Measurements from ENCODE around the gene RND1. TPM values are rescaled to one million over a fixed set of nuclear protein-coding genes. Genes with fewer than 3 reads are reported as not detected.
"Not testable (repeated sequence)": the region's sequence is repeated elsewhere in the genome, so short reads cannot be mapped to it uniquely, and the experiment has no call there.

The RND1 gene
- polyA plus RNA-seq, 3 donors: 0.40 to 0.49 TPM; not detected in 1

GRCh38 chr12:48851883-48852733 is 13.6 kb downstream of the RND1 start, which contains the start of gene DDX23:
TSS of gene DDX23 (minus strand) at chr12:48852163. CDS start at chr12:48845782, 6,381 bp downstream.
- Histone ChIP-seq H3K4me2 (replicated peaks; ENCODE audit: extremely low read depth, low read length, poor library complexity, severe bottlenecking) (peak within 1 kb of the TSS; percentile 90), H3K4me1 (ENCODE audit: control insufficient read depth in 1 of 2, insufficient read depth in 2 of 2, low read length in 2 of 2) (peaks cover 17 to 27% of the 10 kb centered on the region in 2 donors), H3K79me2 (ENCODE audit: insufficient read depth, low read length) (peaks cover 49% of the 10 kb centered on the region), H3K9me3 (replicated peaks in 1 of 2; ENCODE audit: control insufficient read depth in 1 of 2, insufficient read depth in 1 of 2, low read length in 2 of 2) (no peaks in the 10 kb centered on the region), H3K4me3 (replicated peaks in 1 of 3; ENCODE audit: low read depth in 2 of 3, low read length in 3 of 3) (peak within 1 kb of the TSS; percentile 75 to 98 (median 97)), H3K27me3 (ENCODE audit: control insufficient read depth in 2 of 2, insufficient read depth in 2 of 2, low read length in 2 of 2) (no peaks in the 10 kb centered on the region), H3K36me3 (replicated peaks in 1 of 2; ENCODE audit: control insufficient read depth in 1 of 2, insufficient read depth in 2 of 2, low read length in 2 of 2) (peaks cover 2% of the 10 kb centered on the region in 2 donors), H4K20me1 (ENCODE audit: insufficient read depth, low read length) (peaks cover 19% of the 10 kb centered on the region), H2AFZ (ENCODE audit: insufficient read depth, low read depth, low read length, poor library complexity, severe bottlenecking) (peak within 1 kb of the TSS; percentile 92), H3K27ac (ENCODE audit: low read depth in 1 of 2, low read length in 2 of 2) (peak within 1 kb of the TSS; percentile 76 to 92), H3K9ac (ENCODE audit: insufficient read depth, low read length, poor library complexity, severe bottlenecking) (peak within 1 kb of the TSS; percentile 92)
- H3K4me1 Mint-ChIP-seq: peaks cover 23% of the 10 kb centered on the region
- H3K36me3 Mint-ChIP-seq: peaks cover under 1 to 14% of the 10 kb centered on the region in 2 donors
- WGBS (ENCODE audit: insufficient coverage): under 1% methylated on average over 42 of the region's 53 CpGs
- H3K27me3 Mint-ChIP-seq (ENCODE audit: low read depth in 3 of 3): peaks cover 0 to 5% (median 4%) of the 10 kb centered on the region in 3 donors
- peak within 1 kb of the TSS; percentile 92 to 98 for H3K4me3 Mint-ChIP-seq
- intact Hi-C loops (cut with micrococcal nuclease): loop anchor here (10.0 kb wide), 2 partner anchors 123 to 133 kb away; partner anchors contain the start of genes WNT1 (in 1 of the 2) and WNT10B (in 1 of the 2)
- DNase-seq: peak; percentile 92 to 95 (median 93)
- peak within 1 kb of the TSS; percentile 88 to 98 (median 93) for H3K27ac Mint-ChIP-seq
- no peaks in the 10 kb centered on the region for H3K9me3 Mint-ChIP-seq
- TF ChIP-seq CTCF (IDR thresholded peaks at IDR 0.05): no peak

GRCh38 chr12:48842021-48842420 is 23.6 kb downstream of the RND1 start:
- H3K9me3 ChIP-seq (replicated peaks in 1 of 2; ENCODE audit: control insufficient read depth in 1 of 2, insufficient read depth in 1 of 2, low read length in 2 of 2); H3K27me3 Mint-ChIP-seq (ENCODE audit: low read depth in 3 of 3); H3K4me1 ChIP-seq (ENCODE audit: control insufficient read depth in 1 of 2, insufficient read depth in 2 of 2, low read length in 2 of 2); H3K4me2 ChIP-seq (replicated peaks; ENCODE audit: extremely low read depth, low read length, poor library complexity, severe bottlenecking); H3K4me3 ChIP-seq (replicated peaks in 1 of 3; ENCODE audit: low read depth in 2 of 3, low read length in 3 of 3); H3K27ac ChIP-seq (ENCODE audit: low read depth in 1 of 2, low read length in 2 of 2); H3K4me3 Mint-ChIP-seq; H3K9ac ChIP-seq (ENCODE audit: insufficient read depth, low read length, poor library complexity, severe bottlenecking); H2AFZ ChIP-seq (ENCODE audit: insufficient read depth, low read depth, low read length, poor library complexity, severe bottlenecking); H3K27me3 ChIP-seq (ENCODE audit: control insufficient read depth in 2 of 2, insufficient read depth in 2 of 2, low read length in 2 of 2); intact Hi-C loops (cut with micrococcal nuclease); DNase-seq; H3K9me3 Mint-ChIP-seq; H3K4me1 Mint-ChIP-seq: not testable (repeated sequence)
- 98% methylated on average over 8 of the region's 29 CpGs for WGBS (ENCODE audit: insufficient coverage)
- peaks cover 28% of the 10 kb centered on the region for H4K20me1 ChIP-seq (ENCODE audit: insufficient read depth, low read length)
- H3K36me3 Mint-ChIP-seq: peaks cover 70 to 85% of the 10 kb centered on the region in 2 donors
- H3K36me3 ChIP-seq (replicated peaks in 1 of 2; ENCODE audit: control insufficient read depth in 1 of 2, insufficient read depth in 2 of 2, low read length in 2 of 2): peaks cover 73 to 82% of the 10 kb centered on the region in 2 donors
- H3K79me2 ChIP-seq (ENCODE audit: insufficient read depth, low read length): peaks cover 15% of the 10 kb centered on the region
- H3K27ac Mint-ChIP-seq: peak overlapping the region in 1 of 7 donors; percentile 30

All from CD14-positive monocyte (primary cell).